NB4 (cell line): ENCODE measurements around the gene PRPF6.

Experiments
- TF ChIP-seq, protein P1 (sequence below): IDR thresholded peaks from one replicate; pipeline ENCODE4 v1.5.1; 2012; ENCODE audit warnings: low read depth, low read length
- TF ChIP-seq, protein P2 (sequence below): IDR thresholded peaks from 2 replicates; pipeline ENCODE4 v1.6.1; 2011; ENCODE audit warnings: low read depth, low read length

DNA sequence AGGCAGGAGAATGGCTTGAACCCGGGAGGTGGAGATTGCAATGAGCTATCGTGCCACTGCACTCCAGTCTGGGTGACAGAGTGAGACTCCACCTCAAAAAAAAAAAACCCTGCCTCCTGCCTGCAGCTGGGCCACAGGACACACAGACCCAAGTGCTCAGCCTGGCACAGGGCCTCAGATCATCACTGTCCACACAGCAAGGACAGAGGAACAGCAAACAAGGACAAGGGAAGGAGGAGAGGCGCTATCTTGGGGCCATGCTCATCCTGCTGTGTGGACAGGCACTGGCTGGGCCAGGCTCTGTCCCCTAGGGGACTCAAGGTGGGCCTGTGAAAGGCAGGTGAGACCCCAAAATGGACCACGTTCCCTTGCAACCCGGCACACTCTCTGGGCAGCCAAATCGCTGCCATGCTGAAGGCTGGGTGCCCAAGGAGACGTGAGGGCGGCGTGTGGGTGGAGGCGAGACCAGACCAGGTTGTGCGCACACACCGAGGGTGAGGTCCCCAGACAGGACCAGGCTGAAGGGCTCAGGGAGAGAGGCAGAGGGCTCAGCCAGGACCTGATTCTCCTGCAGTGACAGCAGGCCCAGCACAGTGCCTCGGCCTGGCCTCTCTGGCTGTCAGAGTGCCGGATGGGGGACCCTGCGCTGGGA lies 33.8 kb upstream of the PRPF6 start:
- TF ChIP-seq, protein P1, sequence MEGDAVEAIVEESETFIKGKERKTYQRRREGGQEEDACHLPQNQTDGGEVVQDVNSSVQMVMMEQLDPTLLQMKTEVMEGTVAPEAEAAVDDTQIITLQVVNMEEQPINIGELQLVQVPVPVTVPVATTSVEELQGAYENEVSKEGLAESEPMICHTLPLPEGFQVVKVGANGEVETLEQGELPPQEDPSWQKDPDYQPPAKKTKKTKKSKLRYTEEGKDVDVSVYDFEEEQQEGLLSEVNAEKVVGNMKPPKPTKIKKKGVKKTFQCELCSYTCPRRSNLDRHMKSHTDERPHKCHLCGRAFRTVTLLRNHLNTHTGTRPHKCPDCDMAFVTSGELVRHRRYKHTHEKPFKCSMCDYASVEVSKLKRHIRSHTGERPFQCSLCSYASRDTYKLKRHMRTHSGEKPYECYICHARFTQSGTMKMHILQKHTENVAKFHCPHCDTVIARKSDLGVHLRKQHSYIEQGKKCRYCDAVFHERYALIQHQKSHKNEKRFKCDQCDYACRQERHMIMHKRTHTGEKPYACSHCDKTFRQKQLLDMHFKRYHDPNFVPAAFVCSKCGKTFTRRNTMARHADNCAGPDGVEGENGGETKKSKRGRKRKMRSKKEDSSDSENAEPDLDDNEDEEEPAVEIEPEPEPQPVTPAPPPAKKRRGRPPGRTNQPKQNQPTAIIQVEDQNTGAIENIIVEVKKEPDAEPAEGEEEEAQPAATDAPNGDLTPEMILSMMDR, result no peak
- TF ChIP-seq, protein P2, sequence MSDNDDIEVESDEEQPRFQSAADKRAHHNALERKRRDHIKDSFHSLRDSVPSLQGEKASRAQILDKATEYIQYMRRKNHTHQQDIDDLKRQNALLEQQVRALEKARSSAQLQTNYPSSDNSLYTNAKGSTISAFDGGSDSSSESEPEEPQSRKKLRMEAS, result no peak
